ENCODE results near the gene CEACAM16. TPM values are rescaled to one million over a fixed set of nuclear protein-coding genes. Genes with fewer than 3 reads are reported as not detected.

CEACAM16 gene

DNA sequence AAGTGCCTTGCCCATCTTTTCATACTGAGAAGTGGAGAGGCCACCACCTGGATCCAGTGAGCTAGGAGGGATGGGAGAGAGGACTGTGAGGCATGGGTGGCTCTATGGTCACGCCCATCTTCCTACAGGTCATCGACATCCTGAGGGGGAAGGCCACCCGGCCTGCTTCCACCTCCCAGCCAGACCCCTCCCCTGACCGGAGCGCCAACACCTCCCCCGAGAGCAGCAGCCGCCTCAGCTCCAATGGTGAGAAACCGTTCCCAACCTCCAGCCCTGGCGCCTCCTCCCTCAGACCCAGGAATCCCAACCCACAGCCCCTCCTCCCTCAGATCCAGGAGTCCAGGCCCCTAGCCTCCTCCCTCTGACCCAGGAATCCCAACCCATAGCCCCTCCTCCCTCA lies 59.6 kb downstream of the CEACAM16 start:
- Histone ChIP-seq H3K27ac (replicated peaks) (no peak overlapping the region), H3K4me3 (replicated peaks; ENCODE audit: insufficient read depth, low read length) (no peak overlapping the region), H3K27me3 (ENCODE audit: insufficient read depth, poor library complexity, severe bottlenecking) (no peaks in the 10 kb centered on the region)
- DNase-seq (ENCODE audit: low read depth in 1 of 2, low spot score in 1 of 2) = no peak
- TF ChIP-seq GABPA (IDR thresholded peaks at IDR 0.05; ENCODE audit: low read depth) = no peak
- TF ChIP-seq, protein P1, sequence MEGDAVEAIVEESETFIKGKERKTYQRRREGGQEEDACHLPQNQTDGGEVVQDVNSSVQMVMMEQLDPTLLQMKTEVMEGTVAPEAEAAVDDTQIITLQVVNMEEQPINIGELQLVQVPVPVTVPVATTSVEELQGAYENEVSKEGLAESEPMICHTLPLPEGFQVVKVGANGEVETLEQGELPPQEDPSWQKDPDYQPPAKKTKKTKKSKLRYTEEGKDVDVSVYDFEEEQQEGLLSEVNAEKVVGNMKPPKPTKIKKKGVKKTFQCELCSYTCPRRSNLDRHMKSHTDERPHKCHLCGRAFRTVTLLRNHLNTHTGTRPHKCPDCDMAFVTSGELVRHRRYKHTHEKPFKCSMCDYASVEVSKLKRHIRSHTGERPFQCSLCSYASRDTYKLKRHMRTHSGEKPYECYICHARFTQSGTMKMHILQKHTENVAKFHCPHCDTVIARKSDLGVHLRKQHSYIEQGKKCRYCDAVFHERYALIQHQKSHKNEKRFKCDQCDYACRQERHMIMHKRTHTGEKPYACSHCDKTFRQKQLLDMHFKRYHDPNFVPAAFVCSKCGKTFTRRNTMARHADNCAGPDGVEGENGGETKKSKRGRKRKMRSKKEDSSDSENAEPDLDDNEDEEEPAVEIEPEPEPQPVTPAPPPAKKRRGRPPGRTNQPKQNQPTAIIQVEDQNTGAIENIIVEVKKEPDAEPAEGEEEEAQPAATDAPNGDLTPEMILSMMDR (IDR thresholded peaks at IDR 0.05; ENCODE audit: insufficient read depth, low read length) = no peak
- TF ChIP-seq, protein P2, sequence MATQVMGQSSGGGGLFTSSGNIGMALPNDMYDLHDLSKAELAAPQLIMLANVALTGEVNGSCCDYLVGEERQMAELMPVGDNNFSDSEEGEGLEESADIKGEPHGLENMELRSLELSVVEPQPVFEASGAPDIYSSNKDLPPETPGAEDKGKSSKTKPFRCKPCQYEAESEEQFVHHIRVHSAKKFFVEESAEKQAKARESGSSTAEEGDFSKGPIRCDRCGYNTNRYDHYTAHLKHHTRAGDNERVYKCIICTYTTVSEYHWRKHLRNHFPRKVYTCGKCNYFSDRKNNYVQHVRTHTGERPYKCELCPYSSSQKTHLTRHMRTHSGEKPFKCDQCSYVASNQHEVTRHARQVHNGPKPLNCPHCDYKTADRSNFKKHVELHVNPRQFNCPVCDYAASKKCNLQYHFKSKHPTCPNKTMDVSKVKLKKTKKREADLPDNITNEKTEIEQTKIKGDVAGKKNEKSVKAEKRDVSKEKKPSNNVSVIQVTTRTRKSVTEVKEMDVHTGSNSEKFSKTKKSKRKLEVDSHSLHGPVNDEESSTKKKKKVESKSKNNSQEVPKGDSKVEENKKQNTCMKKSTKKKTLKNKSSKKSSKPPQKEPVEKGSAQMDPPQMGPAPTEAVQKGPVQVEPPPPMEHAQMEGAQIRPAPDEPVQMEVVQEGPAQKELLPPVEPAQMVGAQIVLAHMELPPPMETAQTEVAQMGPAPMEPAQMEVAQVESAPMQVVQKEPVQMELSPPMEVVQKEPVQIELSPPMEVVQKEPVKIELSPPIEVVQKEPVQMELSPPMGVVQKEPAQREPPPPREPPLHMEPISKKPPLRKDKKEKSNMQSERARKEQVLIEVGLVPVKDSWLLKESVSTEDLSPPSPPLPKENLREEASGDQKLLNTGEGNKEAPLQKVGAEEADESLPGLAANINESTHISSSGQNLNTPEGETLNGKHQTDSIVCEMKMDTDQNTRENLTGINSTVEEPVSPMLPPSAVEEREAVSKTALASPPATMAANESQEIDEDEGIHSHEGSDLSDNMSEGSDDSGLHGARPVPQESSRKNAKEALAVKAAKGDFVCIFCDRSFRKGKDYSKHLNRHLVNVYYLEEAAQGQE (IDR thresholded peaks at IDR 0.05; ENCODE audit: insufficient replicate concordance, low read depth) = no peak
- TF ChIP-seq POLR2AphosphoS5 (IDR thresholded peaks at IDR 0.05; ENCODE audit: low read depth) = no peak
- TF ChIP-seq SPI1 (IDR thresholded peaks at IDR 0.05; ENCODE audit: borderline replicate concordance, low read depth) = no peak

DNA sequence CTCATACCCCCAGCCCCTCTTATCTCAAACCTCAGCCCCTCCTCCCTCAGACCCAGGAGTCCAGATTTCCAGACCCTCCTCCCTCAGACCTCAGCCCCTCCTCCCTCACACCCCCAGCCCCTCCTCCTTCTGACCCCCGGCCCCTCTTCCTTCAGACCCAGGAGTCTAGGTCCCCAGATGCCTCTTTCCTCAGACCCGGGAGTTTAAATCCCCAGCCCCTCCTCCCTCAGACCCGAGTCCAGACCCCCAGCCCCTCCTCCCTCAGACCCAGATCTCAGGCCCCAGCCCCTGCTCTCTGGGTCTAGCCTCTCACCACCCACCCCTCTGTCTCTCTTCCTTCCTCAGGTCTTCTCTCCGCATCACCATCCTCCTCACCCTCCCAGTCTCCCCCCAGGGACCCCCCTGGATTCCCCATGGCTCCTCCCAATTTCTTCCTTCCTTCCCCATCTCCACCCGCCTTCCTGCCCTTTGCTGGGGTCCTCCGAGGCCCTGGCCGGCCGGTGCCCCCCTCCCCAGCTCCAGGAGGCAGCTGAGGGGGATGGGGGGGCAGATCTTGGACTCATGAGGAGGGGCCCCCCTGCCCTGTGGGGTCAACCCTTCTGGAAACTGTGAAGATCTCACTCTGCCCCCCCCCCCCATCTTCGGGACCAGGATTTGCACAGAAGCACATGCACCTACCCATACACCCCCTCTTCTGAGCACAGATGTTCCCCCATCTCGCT lies 60.3 kb downstream of the CEACAM16 start:
- no peak overlapping the region for H3K4me3 ChIP-seq (replicated peaks; ENCODE audit: insufficient read depth, low read length)
- DNase-seq (ENCODE audit: low read depth in 1 of 2, low spot score in 1 of 2) = no peak
- no peaks in the 10 kb centered on the region for H3K27me3 ChIP-seq (ENCODE audit: insufficient read depth, poor library complexity, severe bottlenecking)
- TF ChIP-seq POLR2AphosphoS5 (IDR thresholded peaks at IDR 0.05; ENCODE audit: low read depth) = no peak
- no peak overlapping the region for H3K27ac ChIP-seq (replicated peaks)

Small RNA genes within 50 kb of the gene (microRNA-seq; reads per million reads assigned to microRNA genes)
- gene MIR4531 (not detected), gene MIR8085 (not detected)
